GM19463 (cell line): ENCODE data around the gene SECISBP2L.

Experiments
- ATAC-seq: cut with Tn5 transposase; IDR thresholded peaks from one replicate; pipeline ENCODE4 v1.9.1; 2021; ENCODE audit warnings: mild to moderate bottlenecking, moderate library complexity; ENCODE audit not compliant: unreplicated experiment

SECISBP2L gene

GRCh38 chr15:48966595-48967301 lies 79.5 kb downstream of the SECISBP2L start:
- ATAC-seq, result peak; percentile 69

- peak; percentile 71 for ATAC-seq
Observed at GRCh38 chr15:48965972-48966371, 80.3 kb downstream of the SECISBP2L start.

- ATAC-seq, result no peak
Observed at GRCh38 chr15:48964898-48965297, 81.3 kb downstream of the SECISBP2L start.

- ATAC-seq, result peak; percentile 36
Observed at GRCh38 chr15:48963524-48964113, 82.6 kb downstream of the SECISBP2L start, which contains the start of gene SHC4. TSS of gene SHC4 (minus strand) at chr15:48963919. CDS start at chr15:48963015, 904 bp downstream.

DNA sequence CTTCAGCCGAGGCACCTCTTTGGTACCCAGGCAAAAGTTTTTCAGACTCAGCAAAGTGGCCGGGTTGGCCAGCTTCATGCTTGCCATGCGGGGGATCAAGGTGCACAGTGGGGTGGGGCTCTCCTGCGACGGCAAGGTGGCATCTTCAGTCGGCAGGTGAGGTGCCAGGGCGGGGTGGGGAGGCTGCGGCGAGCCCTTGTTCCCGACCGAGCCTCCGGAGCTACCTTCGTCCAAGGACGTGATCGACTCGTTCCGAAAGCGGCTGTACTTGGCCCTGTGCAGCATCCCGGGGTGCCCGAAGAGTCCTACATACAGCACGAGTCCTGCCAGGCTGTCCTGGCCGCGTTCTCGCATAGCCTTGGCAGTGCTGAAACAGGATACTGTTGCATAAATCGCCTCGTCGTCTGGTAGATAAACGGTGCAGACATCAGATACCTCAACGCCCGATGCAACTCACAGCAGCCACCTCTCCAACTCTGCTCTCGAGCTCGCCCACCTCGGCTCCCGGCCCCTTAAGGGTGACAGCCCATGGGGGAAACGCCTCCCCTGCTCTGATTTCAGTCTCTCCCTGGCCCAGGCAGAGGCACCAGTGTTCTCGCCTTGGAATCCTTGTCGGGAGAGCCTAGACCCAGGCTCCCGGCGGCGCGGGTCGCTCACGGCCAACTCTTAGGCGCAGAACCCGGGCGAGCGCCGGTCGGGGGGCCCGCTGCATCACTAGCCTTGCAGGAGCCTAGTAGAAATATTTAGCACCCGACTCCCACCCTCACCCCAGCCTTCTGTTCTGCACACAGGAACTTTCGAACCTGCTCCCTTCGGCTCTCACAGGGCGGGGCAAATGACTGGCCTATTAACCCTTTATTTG lies 83.4 kb downstream of the SECISBP2L start:
- ATAC-seq, result peak; percentile 7

DNA sequence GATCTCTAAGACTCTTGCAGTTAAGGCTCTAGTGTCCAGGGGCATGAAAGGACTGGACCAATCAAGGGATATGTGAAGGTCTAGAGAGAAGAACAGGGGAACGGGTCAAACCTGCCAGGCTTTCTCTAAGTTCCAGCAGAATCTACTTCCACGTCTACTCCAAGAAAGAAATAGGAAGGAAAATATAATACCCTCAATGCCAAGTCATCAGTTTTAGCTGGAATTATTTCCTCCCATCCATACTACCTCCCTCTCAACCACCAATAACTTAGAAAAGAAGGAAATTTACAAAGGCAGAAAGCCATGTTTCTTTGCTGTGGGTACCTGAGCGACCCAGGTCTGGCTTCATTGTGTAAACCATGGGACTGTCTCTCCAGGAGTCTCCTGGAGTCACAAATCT lies 90.3 kb downstream of the SECISBP2L start:
- no peak for ATAC-seq

GRCh38 chr15:48955370-48955769 lies 90.9 kb downstream of the SECISBP2L start:
- no peak for ATAC-seq

GRCh38 chr15:48954538-48954937 lies 91.7 kb downstream of the SECISBP2L start:
- no peak for ATAC-seq

- no peak for ATAC-seq
Observed at GRCh38 chr15:48946840-48947187, 99.4 kb downstream of the SECISBP2L start.

DNA sequence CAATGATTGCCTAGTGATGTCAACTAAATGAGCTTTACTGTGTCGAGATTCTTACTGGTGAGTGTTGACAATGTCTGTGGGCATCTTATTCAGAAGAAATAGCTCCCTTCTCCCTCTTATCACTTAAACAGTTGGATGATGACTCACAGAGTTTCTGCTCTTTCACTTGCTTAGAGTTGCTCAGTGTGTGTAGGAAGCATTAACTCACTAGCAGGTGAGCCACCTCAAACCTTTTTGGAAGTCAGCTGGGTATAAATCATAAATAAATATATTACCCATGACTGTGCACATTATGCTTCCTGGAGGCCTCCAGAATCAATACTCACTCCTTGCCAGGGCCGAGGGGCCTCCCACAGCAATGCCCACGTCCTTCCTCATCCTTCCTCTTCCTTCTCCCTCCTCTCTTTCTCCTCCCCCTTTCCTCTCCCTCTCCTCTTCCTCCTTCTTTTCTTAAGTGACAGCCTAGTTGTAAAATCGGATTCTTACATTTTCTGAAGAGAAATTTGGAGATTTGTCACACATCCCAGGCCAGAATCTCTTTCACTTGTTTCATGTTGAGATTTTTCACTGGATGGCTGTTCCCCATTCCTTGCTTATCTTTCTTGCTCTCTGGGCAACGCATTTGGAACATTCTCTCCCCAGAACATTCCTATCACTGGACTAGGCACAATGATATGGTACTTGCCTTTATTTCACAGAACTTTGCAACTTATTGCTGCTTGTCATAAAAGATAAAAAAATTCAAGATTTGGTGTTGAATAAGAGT lies 100.0 kb downstream of the SECISBP2L start:
- ATAC-seq, result no peak

DNA sequence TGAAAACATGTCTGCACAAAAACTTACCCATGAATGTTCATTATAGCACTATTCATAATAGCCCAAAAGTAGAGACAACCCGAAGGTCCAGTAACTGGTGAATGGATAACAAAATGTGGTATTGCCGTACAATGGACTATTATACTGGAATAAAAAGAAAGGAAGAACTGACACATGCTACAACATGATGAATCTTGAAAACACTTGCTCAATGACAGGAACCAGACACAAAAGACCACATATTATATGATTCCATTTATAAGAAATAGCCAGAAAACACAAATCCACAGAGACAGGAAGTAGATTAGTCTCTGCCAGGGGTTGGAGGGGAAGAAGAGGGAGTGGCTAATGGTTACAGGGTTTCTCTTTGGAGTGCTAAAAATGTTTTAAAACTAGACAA lies 100.9 kb downstream of the SECISBP2L start:
- no peak for ATAC-seq

- ATAC-seq, result no peak
Observed at GRCh38 chr15:48941904-48942303, 104.3 kb downstream of the SECISBP2L start.

GRCh38 chr15:48940508-48940907 lies 105.7 kb downstream of the SECISBP2L start:
- ATAC-seq, result peak; percentile 95

- ATAC-seq, result no peak
Observed at GRCh38 chr15:48939648-48940047, 106.6 kb downstream of the SECISBP2L start.
